HEK293 (cell line): Measurements from ENCODE around the gene DPP6.
"Not testable (repeated sequence)": the region's sequence is repeated elsewhere in the genome, so short reads cannot be mapped to it uniquely, and the experiment has no call there.

Experiments used
- CTCF ChIA-PET: fragments of 350-600 bp; formaldehyde crosslinking; extraction: SDS; loops from one replicate; lab custom pipeline; 2021; ENCODE audit warnings: antibody characterized with exemption; lab: Yijun Ruan, JAX
- POLR2A ChIA-PET: fragments of 300-600 bp; formaldehyde crosslinking; extraction: SDS; loops from one replicate; lab custom pipeline; 2020; ENCODE audit warnings: antibody characterized with exemption, inconsistent platforms; lab: Yijun Ruan, JAX
- H3K27ac ChIP-seq: fragments of 200-500 bp; sonication (Bioruptor generic); 2 replicates; pipeline ENCODE4 v1.5.1; 2014; ENCODE audit warnings: low read depth, low read length, control low read depth, inconsistent platforms; ENCODE audit errors: extremely low read depth
- H3K36me3 ChIP-seq, 2 experiments: fragments of 200-500 bp in 1 of 2; sonication (Bioruptor generic) in 1 of 2; 1 replicate in 1 of 2; 2 replicates in 1 of 2; pipeline ENCODE4 v1.5.1; 2014 to 2017; ENCODE audit warnings: inconsistent platforms in 2 of 2, low read length in 2 of 2; ENCODE audit not compliant: control insufficient read depth in 2 of 2, insufficient read depth in 1 of 2
- H3K4me1 ChIP-seq: fragments of 200-500 bp; sonication (Bioruptor generic); 2 replicates; pipeline ENCODE4 v1.5.1; 2014; ENCODE audit warnings: mild to moderate bottlenecking, low read length, inconsistent platforms; ENCODE audit not compliant: control insufficient read depth, insufficient read depth
- H3K4me3 ChIP-seq: 2 replicates; pipeline ENCODE4 v1.5.1; 2011; ENCODE audit warnings: low read depth, mild to moderate bottlenecking, control low read depth, low read length, moderate library complexity
- H3K9me3 ChIP-seq: fragments of 200-500 bp; sonication (Bioruptor generic); 2 replicates; pipeline ENCODE4 v1.5.1; 2014; ENCODE audit warnings: low read depth, low read length, inconsistent platforms; ENCODE audit not compliant: control insufficient read depth, insufficient read depth
- BCL11A ChIP-seq: fragments of 450-650 bp; formaldehyde crosslinking; IDR thresholded peaks from 2 replicates; pipeline ENCODE4 v1.5.1; 2016; ENCODE audit warnings: low read depth, missing biosample characterization, missing genetic modification characterization
- BCL6B ChIP-seq: fragments of 450-650 bp; formaldehyde crosslinking; IDR thresholded peaks from 2 replicates; pipeline ENCODE4 v1.5.1; 2017; ENCODE audit warnings: missing biosample characterization, missing genetic modification characterization
- HOXD13 ChIP-seq: sonication (generic); formaldehyde crosslinking; IDR thresholded peaks from 2 replicates; pipeline ENCODE4 v1.8.0; 2022; ENCODE audit warnings: missing genetic modification reagents, borderline replicate concordance
- KLF9 ChIP-seq: fragments of 450-650 bp; formaldehyde crosslinking; IDR thresholded peaks from 2 replicates; pipeline ENCODE4 v1.5.1; 2016; ENCODE audit warnings: missing biosample characterization, missing genetic modification characterization, low read depth
- TSHZ1 ChIP-seq: fragments of 450-650 bp; formaldehyde crosslinking; IDR thresholded peaks from 2 replicates; pipeline ENCODE4 v1.5.1; 2016; ENCODE audit warnings: missing biosample characterization, missing genetic modification characterization, borderline replicate concordance
- YY1 ChIP-seq: fragments of 450-650 bp; formaldehyde crosslinking; IDR thresholded peaks from 2 replicates; pipeline ENCODE4 v1.5.1; 2018; ENCODE audit warnings: missing biosample characterization, missing genetic modification characterization
- ZNF223 ChIP-seq: fragments of 450-650 bp; formaldehyde crosslinking; IDR thresholded peaks from 2 replicates; pipeline ENCODE4 v1.5.1; 2016; ENCODE audit warnings: missing biosample characterization, missing genetic modification characterization
- ZNF324 ChIP-seq: fragments of 450-650 bp; formaldehyde crosslinking; IDR thresholded peaks from 2 replicates; pipeline ENCODE4 v1.5.1; 2016; ENCODE audit warnings: missing biosample characterization, missing genetic modification characterization
- ZNF488 ChIP-seq: fragments of 450-650 bp; formaldehyde crosslinking; IDR thresholded peaks from 2 replicates; pipeline ENCODE4 v1.5.1; 2016; ENCODE audit warnings: missing biosample characterization, missing genetic modification characterization
- ZNF548 ChIP-seq: fragments of 450-650 bp; formaldehyde crosslinking; IDR thresholded peaks from 2 replicates; pipeline ENCODE4 v1.5.1; 2016; ENCODE audit warnings: missing biosample characterization, missing genetic modification characterization
- ZNF596 ChIP-seq: fragments of 450-650 bp; IDR thresholded peaks from 2 replicates; pipeline ENCODE4 v1.5.0; 2018; ENCODE audit warnings: missing biosample characterization, mild to moderate bottlenecking, missing genetic modification characterization, moderate library complexity
- ZNF639 ChIP-seq: fragments of 450-650 bp; formaldehyde crosslinking; IDR thresholded peaks from 2 replicates; pipeline ENCODE4 v1.5.1; 2016; ENCODE audit warnings: missing biosample characterization, missing genetic modification characterization
- ZNF645 ChIP-seq: fragments of 450-650 bp; formaldehyde crosslinking; IDR thresholded peaks from 2 replicates; pipeline ENCODE4; 2016; ENCODE audit warnings: missing biosample characterization, missing genetic modification characterization
- ZNF704 ChIP-seq: fragments of 450-650 bp; formaldehyde crosslinking; IDR thresholded peaks from 2 replicates; pipeline ENCODE4 v1.5.1; 2016; ENCODE audit warnings: missing biosample characterization, missing genetic modification characterization
- ZNF776 ChIP-seq: fragments of 450-650 bp; formaldehyde crosslinking; IDR thresholded peaks from 2 replicates; pipeline ENCODE4 v1.5.0; 2017; ENCODE audit warnings: missing biosample characterization, missing genetic modification characterization, borderline replicate concordance
- ZNF837 ChIP-seq: fragments of 450-650 bp; formaldehyde crosslinking; IDR thresholded peaks from 2 replicates; pipeline ENCODE4 v1.5.1; 2016; ENCODE audit warnings: missing biosample characterization, missing genetic modification characterization
- ZSCAN30 ChIP-seq: fragments of 450-650 bp; IDR thresholded peaks from 2 replicates; pipeline ENCODE4 v1.5.1; 2018; ENCODE audit warnings: missing biosample characterization, mild to moderate bottlenecking, missing genetic modification characterization, moderate library complexity

The DPP6 gene

GRCh38 chr7:154677454-154677853 is 625.3 kb downstream of the DPP6 start (continued):
- TF ChIP-seq ZNF488 (tag by site-specific recombination) (no peak), ZNF548 (no peak)

GRCh38 chr7:154678001-154678550 is 625.9 kb downstream of the DPP6 start:
- POLR2A ChIA-PET: not testable (repeated sequence)

GRCh38 chr7:154679379-154680053 is 627.3 kb downstream of the DPP6 start:
- ChIA-PET POLR2A (no interaction called here), CTCF (interaction anchor here (1.6 kb wide), 1 partner anchor 19 kb away, joined by 3 read pairs; no protein-coding TSS in a partner anchor)
- TF ChIP-seq HOXD13: no peak
- no peak for TF ChIP-seq ZNF776 (tag by site-specific recombination)
- TF ChIP-seq ZNF223 (tag by site-specific recombination): no peak
- TF ChIP-seq ZNF837 (tag by site-specific recombination): no peak
- no peak for TF ChIP-seq TSHZ1 (tag by site-specific recombination)
- no peak for TF ChIP-seq ZNF324
- TF ChIP-seq BCL6B (tag by site-specific recombination): no peak
- TF ChIP-seq BCL11A (tag by site-specific recombination): no peak
- Histone ChIP-seq H3K4me1 (no peaks in the 10 kb centered on the region), H3K27ac (no peak overlapping the region), H3K4me3 (no peak overlapping the region), H3K9me3 (no peaks in the 10 kb centered on the region), H3K36me3 (no peaks in the 10 kb centered on the region)

More at GRCh38 chr7:154678001-154678550, 625.9 kb downstream of the DPP6 start:
- not testable (repeated sequence) for H3K36me3 ChIP-seq, H3K4me1 ChIP-seq, H3K9me3 ChIP-seq, H3K4me3 ChIP-seq, H3K27ac ChIP-seq
- CTCF ChIA-PET: interaction anchor here (1.6 kb wide), 1 partner anchor 20 kb away, joined by 3 read pairs; no protein-coding TSS in a partner anchor

GRCh38 chr7:154680894-154681659 is 628.9 kb downstream of the DPP6 start:
- no peaks in the 10 kb centered on the region for H3K9me3 ChIP-seq
- POLR2A ChIA-PET: no interaction called here
- no peak overlapping the region for H3K4me3 ChIP-seq
- no peaks in the 10 kb centered on the region for H3K36me3 ChIP-seq
- CTCF ChIA-PET: no interaction called here
- no peaks in the 10 kb centered on the region for H3K4me1 ChIP-seq
- no peak overlapping the region for H3K27ac ChIP-seq
- no peak for TF ChIP-seq ZNF704
- no peak for TF ChIP-seq ZNF645
- TF ChIP-seq KLF9 (tag by site-specific recombination): no peak
- no peak for TF ChIP-seq YY1 (tag by site-specific recombination)
- no peak for TF ChIP-seq ZNF639 (tag by site-specific recombination)
- no peak for TF ChIP-seq ZNF548
- no peak for TF ChIP-seq ZNF596 (tag by site-specific recombination)
- no peak for TF ChIP-seq ZSCAN30 (tag by site-specific recombination)
